Thyroid gland (tissue), 4 donors: ENCODE results near the gene AOC3.
"Not testable (repeated sequence)": the region's sequence is repeated elsewhere in the genome, so short reads cannot be mapped to it uniquely, and the experiment has no call there.

ENCODE experiments used
- CTCF ChIP-seq, 6 experiments: fragments of 200-600 bp in 3 of 6; fragments of 450-650 bp in 3 of 6; sonication (generic) in 3 of 6; IDR thresholded peaks; one replicate each; pipeline ENCODE4 v1.5.1; 2016 to 2019; ENCODE audit warnings: antibody characterized with exemption in 6 of 6, mild to moderate bottlenecking in 2 of 6, inconsistent platforms in 1 of 6, moderate library complexity in 1 of 6
- POLR2A ChIP-seq, 2 donors: fragments of 450-650 bp; IDR thresholded peaks; one replicate each; pipeline ENCODE4 v1.6.1; 2017; ENCODE audit warnings: antibody characterized with exemption in 2 of 2, mild to moderate bottlenecking in 2 of 2, moderate library complexity in 1 of 2

GRCh38 chr17:42885806-42886205 lies 34.8 kb downstream of the AOC3 start:
- TF ChIP-seq CTCF, POLR2A (IDR thresholded peaks at IDR 0.05): not testable (repeated sequence)
